Fibroblast of the aortic adventitia (primary cell): Measurements from ENCODE around the gene ARFIP2. TPM values are rescaled to one million over a fixed set of nuclear protein-coding genes. Genes with fewer than 3 reads are reported as not detected.

Experiments used
- DNase-seq: peaks from one replicate; pipeline ENCODE4 v3.0.0-alpha.2; 2010; ENCODE audit warnings: low read depth
- H3K4me3 ChIP-seq: 2 replicates; pipeline ENCODE4 v1.5.1; 2011; ENCODE audit warnings: low read depth, mild to moderate bottlenecking, control low read depth, low read length, moderate library complexity
- total RNA-seq: library from RNA; depleted of rRNA; stranded (reverse); fragments of >200 nt; gene quantifications from 2 replicates; pipeline ENCODE4 v1.2.3, GENCODE V29; 2012; ENCODE audit warnings: low replicate concordance
- TF ChIP-seq, protein P1 (sequence below): IDR thresholded peaks from 2 replicates; pipeline ENCODE4 v1.5.1; 2011; ENCODE audit warnings: mild to moderate bottlenecking, low read length, control low read depth, inconsistent platforms; ENCODE audit not compliant: insufficient read depth

The ARFIP2 gene
- total RNA-seq, 1 donor, result 49.1 TPM

DNA sequence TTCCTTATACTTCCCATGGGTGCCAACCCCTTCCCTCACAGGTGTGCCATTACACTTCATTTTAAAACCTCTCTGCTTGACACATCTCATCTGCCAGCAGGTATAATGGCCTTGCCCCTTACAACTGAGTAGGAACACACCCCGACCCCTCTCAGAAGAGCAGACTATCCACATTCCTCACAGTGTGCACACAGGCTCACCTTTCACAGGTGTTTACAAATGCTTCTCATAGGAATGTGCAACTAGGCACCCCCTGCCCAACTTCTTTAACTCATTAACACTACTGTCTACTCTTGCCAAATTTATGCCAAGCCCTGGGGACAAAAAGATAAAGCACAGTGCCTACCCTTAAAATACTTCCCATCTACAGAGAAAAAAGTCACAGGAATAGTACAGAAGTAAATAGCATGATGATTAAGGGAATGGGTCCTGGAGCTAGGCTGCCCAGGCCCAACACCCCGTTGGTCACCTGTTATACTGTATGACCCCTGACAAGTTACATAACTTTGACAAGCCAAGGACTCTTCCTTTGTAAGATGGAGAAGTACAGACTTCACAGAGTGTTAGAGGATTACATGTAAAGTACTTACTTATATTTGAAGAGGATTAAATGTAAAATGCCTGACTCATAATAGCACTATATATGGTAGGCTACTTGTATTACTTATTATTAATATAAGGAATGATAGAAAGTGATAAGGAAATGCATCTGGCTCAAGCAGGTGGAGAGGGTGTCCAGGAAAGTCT is 22.6 kb downstream of the ARFIP2 start:
- no peak for DNase-seq
- no peak overlapping the region for H3K4me3 ChIP-seq
- TF ChIP-seq, protein P1, sequence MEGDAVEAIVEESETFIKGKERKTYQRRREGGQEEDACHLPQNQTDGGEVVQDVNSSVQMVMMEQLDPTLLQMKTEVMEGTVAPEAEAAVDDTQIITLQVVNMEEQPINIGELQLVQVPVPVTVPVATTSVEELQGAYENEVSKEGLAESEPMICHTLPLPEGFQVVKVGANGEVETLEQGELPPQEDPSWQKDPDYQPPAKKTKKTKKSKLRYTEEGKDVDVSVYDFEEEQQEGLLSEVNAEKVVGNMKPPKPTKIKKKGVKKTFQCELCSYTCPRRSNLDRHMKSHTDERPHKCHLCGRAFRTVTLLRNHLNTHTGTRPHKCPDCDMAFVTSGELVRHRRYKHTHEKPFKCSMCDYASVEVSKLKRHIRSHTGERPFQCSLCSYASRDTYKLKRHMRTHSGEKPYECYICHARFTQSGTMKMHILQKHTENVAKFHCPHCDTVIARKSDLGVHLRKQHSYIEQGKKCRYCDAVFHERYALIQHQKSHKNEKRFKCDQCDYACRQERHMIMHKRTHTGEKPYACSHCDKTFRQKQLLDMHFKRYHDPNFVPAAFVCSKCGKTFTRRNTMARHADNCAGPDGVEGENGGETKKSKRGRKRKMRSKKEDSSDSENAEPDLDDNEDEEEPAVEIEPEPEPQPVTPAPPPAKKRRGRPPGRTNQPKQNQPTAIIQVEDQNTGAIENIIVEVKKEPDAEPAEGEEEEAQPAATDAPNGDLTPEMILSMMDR, result no peak

DNA sequence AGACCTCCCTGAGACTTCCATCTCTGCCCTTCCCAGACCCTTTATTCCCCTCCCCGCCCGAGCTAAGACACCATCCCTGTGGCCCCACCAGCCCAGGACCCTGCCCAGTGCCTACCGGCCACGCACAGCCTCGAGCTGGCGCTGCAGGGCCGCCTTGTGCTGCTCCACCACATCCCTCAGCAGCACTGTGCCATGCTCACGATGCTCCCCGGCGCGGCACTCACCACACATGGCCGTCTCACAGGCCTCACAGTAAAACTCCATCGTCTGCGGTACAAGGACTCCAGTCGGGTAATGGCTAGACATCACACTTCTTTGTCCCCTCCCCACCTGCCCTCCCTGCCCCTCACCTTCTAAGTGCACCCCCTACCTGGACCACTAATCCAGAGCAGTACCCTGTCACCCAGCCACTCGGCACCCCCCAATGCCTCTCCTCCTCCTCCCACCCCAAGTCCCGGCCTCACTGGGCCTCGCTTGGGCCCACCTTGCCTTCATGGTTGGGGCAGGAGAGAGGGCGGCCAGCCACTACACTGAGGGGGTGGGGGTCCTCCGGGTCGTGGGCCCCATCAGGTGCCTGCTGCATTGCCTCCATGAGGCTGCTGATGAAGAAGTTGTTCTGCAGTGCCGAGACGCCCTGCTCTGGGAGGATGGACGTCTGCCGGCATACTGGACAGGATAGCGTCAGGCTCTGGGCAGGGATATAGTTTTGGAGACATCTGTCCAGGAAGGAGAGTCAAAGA is 23.4 kb downstream of the ARFIP2 start:
- TF ChIP-seq, protein P1, result no peak
- DNase-seq, result no peak
- H3K4me3 ChIP-seq, result no peak overlapping the region

DNA sequence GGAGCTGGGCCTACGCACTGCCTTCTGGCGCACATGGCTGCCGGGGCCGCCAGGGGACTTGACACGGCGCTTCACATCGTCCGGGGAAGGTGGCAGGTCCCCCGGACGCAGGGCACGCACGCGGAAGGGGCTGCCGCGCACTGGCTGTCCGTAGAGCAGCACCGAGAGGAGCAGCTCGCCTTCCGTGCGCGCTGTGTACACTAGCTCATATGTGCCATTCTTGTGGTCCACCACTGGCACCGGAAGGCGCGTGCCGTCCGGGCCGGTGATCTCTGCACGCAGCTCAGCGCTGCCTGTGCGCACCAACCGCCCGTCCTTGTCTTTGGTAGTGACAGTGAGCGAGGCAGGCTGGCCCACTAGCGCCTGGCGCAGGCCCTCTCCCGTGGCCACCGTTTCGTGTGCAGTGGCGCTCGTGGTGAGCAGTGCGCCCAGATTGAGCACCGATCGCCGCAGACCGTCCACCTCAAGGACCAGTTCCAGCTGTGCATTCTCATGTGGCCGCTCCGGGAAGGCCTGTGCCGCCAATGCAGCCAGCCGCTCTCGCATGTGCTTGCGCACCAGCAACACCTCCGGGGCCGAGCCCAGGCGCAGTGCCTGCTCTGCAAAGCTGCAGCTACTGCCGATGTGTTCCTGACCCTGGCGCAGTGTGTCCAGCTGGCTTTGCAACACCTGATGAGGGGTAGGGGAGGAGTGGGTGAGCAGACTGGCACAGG is 24.6 kb downstream of the ARFIP2 start:
- no peak for DNase-seq
- no peak overlapping the region for H3K4me3 ChIP-seq
- TF ChIP-seq, protein P1, result no peak

DNA sequence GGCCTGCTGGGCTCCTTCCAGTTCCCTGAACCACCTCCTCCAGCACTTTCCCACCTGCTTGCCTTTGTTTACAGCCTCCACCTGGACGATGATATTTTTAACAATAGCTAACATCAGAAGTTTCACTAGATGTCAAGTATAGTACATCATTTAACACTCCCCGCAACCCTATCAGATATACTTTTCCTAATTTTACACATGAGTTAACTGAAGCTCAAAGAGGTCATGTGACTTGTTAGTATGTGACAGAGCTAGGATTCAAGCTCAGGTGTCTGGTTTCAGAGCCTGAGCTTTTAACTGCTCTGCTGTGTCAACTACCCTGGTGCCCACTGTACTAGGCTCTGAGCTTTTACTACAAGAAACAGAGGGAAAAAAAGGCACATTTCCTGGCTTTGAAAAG is 26.1 kb downstream of the ARFIP2 start:
- no peak for DNase-seq
- H3K4me3 ChIP-seq, result no peak overlapping the region
- TF ChIP-seq, protein P1, result no peak

DNA sequence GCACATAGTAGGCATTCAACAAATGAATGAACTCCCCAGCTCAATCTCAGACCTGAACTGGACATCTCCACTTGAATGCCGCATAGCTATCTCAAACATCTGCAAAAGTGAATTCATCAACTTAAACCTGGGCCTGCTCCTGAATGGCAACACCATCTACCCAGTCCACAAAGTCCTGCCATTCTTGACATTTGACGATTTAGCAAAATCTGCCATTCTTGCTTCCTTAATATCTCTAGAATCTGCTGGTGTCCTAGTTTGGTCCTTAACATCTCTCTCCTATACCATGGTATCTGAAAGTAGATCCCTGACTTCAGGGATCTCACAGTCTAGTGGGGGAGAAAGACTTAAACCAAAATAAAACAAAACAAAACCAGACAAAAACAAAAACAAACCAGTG is 28.0 kb downstream of the ARFIP2 start:
- TF ChIP-seq, protein P1, result no peak
- DNase-seq, result no peak

DNA sequence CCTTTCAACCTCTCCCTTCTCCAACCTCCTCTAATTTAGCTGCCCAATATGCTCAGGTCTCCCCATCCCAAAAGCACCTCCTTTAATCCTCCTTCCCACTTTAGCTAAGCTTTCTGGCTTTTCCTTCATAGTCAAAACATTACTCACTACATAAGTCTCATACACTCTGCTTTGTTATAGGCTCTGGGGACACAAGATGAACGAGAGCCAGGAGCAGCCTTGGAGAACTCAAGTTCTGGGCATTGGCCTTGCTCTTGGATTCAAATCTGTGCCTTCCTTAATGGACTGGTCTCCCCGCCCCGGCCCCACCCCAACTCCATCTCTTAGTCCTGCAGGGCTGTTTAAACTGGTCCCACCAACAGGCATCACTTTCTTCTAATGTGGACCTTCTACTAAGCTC is 28.9 kb downstream of the ARFIP2 start:
- H3K4me3 ChIP-seq, result no peak overlapping the region
- DNase-seq, result peak; percentile 85
- TF ChIP-seq, protein P1, result no peak

More for the DNA sequence above, 28.0 kb downstream of the ARFIP2 start:
- H3K4me3 ChIP-seq, result no peak overlapping the region
